ENCODE data around the gene CIZ1.

CIZ1 gene

GRCh38 chr9:128206916-128207910 lies 15.8 kb upstream of the CIZ1 start:
- in situ Hi-C loops (cut with MboI; ENCODE audit: low pct_unique_long_range_greater_than_20kb, low sequenced_read_pairs, unreplicated experiment), result no loop called here
- TF ChIP-seq, protein P1, sequence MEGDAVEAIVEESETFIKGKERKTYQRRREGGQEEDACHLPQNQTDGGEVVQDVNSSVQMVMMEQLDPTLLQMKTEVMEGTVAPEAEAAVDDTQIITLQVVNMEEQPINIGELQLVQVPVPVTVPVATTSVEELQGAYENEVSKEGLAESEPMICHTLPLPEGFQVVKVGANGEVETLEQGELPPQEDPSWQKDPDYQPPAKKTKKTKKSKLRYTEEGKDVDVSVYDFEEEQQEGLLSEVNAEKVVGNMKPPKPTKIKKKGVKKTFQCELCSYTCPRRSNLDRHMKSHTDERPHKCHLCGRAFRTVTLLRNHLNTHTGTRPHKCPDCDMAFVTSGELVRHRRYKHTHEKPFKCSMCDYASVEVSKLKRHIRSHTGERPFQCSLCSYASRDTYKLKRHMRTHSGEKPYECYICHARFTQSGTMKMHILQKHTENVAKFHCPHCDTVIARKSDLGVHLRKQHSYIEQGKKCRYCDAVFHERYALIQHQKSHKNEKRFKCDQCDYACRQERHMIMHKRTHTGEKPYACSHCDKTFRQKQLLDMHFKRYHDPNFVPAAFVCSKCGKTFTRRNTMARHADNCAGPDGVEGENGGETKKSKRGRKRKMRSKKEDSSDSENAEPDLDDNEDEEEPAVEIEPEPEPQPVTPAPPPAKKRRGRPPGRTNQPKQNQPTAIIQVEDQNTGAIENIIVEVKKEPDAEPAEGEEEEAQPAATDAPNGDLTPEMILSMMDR (IDR thresholded peaks at IDR 0.05; ENCODE audit: extremely low read depth, insufficient read depth, missing control alignments), result no peak
- no peak for DNase-seq (ENCODE audit: low spot score)

DNA sequence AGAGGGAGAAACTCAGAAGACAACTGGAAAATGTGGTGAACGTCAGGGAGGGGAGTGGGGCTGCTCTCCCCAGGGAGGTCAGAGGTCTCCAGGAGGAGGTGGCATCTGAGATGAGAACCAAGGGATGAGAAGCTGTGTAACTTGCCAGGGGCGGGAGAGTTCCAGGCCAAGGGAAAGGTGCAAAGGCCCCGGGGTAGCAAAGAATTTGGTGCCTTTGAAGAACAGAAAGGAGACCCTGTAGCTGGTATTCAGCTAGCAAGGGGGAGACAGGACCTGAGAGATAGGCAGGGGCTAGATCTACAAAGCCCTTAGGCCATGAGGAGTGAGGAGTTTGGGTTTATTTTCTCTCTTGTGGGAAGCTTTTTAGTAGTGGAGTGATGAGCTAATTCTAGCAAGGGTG lies 15.1 kb upstream of the CIZ1 start:
- in situ Hi-C loops (cut with MboI; ENCODE audit: low pct_unique_long_range_greater_than_20kb, low sequenced_read_pairs, unreplicated experiment), result no loop called here
- TF ChIP-seq, protein P1 (IDR thresholded peaks at IDR 0.05; ENCODE audit: extremely low read depth, insufficient read depth, missing control alignments), result no peak
- DNase-seq (ENCODE audit: low spot score), result no peak

DNA sequence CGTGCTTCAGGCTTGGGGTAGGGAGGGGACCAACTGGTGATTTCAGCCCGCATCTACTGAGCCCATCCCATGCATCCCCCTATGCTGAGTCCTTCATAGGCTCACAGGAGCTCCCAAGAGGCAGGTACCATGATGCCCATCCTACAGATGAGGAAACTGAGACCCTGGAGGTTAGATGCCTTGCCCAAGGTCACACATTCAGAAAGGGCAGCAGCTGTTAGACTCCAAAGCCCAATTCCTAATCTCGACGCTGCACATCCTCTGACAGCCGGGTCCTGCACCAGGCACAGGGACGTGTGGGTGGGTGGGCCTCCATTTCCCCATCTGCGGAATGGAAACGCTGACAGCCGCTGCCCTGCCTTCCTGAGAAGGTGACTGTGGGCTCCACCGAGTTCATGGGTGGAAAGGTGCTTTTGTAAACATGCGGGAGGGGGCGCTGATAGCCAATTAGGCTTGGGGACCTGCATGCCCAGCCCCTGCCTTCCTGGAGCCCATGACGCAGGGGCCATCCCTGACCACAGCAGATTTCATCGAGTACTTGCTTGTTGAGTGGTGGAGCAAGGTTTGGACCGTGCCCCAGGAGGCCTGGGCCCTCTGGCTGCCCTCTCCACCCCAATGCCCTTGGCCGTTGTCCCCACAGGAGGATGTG lies 14.0 kb upstream of the CIZ1 start:
- TF ChIP-seq, protein P1 (IDR thresholded peaks at IDR 0.05; ENCODE audit: extremely low read depth, insufficient read depth, missing control alignments), result no peak
- DNase-seq (ENCODE audit: low spot score), result no peak
- in situ Hi-C loops (cut with MboI; ENCODE audit: low pct_unique_long_range_greater_than_20kb, low sequenced_read_pairs, unreplicated experiment), result no loop called here

DNA sequence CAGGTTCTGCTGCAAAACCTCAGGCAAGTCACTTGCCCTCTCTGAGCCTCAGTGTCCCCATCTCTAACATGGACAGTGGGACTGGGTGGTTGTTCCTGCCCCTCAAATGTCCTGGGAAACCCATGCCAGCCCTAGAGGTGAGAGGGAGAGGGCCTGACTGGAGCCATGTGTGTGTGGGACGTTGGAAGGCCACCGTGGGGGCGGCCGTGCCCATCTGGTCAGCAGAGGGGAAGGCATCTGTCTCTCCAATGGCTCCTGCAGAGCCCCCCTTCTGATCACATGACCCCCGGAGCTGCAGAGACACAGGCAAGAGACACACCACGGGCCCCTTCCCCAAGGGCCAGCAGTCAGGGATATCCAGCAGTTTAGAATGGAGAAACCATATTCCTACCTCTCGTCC lies 13.5 kb upstream of the CIZ1 start:
- DNase-seq (ENCODE audit: low spot score), result no peak
- TF ChIP-seq, protein P1 (IDR thresholded peaks at IDR 0.05; ENCODE audit: extremely low read depth, insufficient read depth, missing control alignments), result no peak
- in situ Hi-C loops (cut with MboI; ENCODE audit: low pct_unique_long_range_greater_than_20kb, low sequenced_read_pairs, unreplicated experiment), result no loop called here

DNA sequence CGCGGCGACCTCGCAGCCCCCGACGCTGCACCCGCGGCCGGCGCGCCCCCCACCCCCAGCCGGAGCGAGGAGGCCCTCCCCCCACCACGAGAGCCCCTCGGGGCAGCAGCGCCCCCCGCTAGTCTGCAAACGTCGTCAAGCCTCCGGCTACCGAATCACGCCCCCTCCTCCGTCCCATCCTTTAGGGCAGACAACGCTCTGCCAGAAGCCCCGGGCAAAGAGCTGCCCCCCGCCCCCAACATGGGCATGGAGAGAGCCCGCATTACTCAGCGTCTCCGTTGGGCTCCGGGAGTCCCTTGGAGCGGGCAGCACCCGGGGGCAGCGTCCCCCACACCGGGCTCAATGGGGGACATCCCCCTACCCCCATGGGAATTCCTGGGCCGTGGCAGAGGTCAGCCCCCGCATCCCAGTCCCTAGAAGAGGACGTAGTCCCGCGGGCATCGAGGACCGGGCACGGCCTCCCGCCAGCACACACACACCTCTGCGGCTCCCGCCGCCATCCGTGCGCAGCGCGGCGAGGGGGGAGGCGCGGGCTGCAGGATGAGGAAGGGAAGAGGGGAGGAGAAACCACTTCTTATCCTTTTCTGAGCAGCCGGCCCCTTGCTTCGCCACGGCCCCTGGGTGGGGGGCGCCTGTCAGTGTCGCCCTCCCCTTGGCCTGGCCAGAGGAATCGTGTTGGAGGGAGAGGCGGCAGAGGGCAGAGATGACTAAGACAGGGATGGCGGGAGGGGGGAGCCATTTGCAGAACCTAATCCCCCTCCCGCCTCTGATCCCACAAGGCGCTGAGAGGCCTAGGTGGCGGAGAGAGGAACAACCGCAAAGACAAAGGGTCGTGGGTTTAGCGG lies 12.6 kb upstream of the CIZ1 start:
- TF ChIP-seq, protein P1 (IDR thresholded peaks at IDR 0.05; ENCODE audit: extremely low read depth, insufficient read depth, missing control alignments), result no peak
- DNase-seq (ENCODE audit: low spot score), result no peak
- in situ Hi-C loops (cut with MboI; ENCODE audit: low pct_unique_long_range_greater_than_20kb, low sequenced_read_pairs, unreplicated experiment), result no loop called here

Measured in GM13977 (cell line).